ENCODE results near the gene AKIP1. TPM values are rescaled to one million over a fixed set of nuclear protein-coding genes. Genes with fewer than 3 reads are reported as not detected.

The AKIP1 gene
- total RNA-seq, 2 donors from 2014 or later = 21.0 to 27.8 TPM

DNA sequence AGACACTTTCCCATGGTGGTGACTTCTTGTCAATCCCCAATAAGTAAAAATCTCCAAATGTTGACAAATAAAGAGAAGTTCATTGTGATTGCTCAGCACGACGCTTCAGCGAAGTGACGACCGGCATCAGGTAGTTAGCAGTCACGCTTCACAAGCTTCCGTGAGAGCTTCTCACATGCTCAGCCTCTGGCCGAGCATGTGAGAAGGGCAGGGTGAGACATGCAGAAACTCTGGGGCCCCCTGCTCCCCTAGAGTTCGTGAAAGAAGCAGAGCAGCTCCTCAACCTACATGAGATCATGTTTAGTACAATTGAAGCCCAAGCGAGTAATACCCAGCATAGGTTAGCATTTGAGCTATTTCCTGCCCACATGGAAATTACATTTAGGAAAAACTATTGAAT is 26.2 kb downstream of the AKIP1 start:
- TF ChIP-seq CTCF (conservative IDR thresholded peaks at IDR 0.05) = no peak
- DNase-seq = no peak
- no peak overlapping the region for H3K27ac Mint-ChIP-seq
- Histone ChIP-seq H3K27ac (ENCODE audit: low read depth, low read length) (no peak overlapping the region), H3K4me1 (ENCODE audit: control insufficient read depth, insufficient read depth, low read length) (peaks cover 2% of the 10 kb centered on the region), H3K36me3 (ENCODE audit: control insufficient read depth, insufficient read depth, low read length) (no peaks in the 10 kb centered on the region), H3K4me3 (ENCODE audit: low read length) (no peak overlapping the region), H3K9me3 (ENCODE audit: control insufficient read depth, low read length) (no peaks in the 10 kb centered on the region), H3K27me3 (ENCODE audit: control insufficient read depth, insufficient read depth, low read length, poor library complexity, severe bottlenecking) (peaks cover 9% of the 10 kb centered on the region), H3K9ac (ENCODE audit: extremely low read depth, low read length, poor library complexity, severe bottlenecking) (no peak overlapping the region)
- no peak overlapping the region for H3K4me3 Mint-ChIP-seq
- H3K4me1 Mint-ChIP-seq = peaks cover 11% of the 10 kb centered on the region
- WGBS, 2 experiments (ENCODE audit: insufficient coverage in 1 of 2, insufficient read length in 1 of 2) = 93 to 96% methylated on average over 10 of the region's 10 CpGs
- peaks cover 28% of the 10 kb centered on the region for H3K27me3 Mint-ChIP-seq (ENCODE audit: insufficient read depth)
- H3K9me3 Mint-ChIP-seq = no peaks in the 10 kb centered on the region
- H3K36me3 Mint-ChIP-seq (ENCODE audit: low read depth) = no peaks in the 10 kb centered on the region

DNA sequence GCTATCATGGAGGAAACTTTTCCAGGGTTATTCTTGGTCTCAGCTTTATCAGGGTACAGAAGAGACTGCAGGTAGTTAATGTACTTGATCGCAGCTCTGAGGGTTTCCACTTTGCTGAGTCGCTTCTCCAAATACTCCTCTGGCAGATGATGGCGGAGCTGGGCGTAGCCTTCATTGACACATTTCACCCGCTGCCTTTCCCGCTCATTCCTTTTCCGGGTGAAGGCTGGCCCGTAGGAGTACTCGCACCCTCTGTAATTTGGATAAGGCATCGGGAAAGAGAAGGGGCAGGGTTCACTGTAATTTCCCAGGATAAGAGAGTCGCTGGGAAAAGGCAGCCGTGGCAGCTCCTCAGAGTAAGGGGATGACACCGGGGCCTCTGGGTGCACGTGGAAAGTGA is 26.7 kb downstream of the AKIP1 start:
- no peaks in the 10 kb centered on the region for H3K36me3 Mint-ChIP-seq (ENCODE audit: low read depth)
- no peak overlapping the region for H3K9ac ChIP-seq (ENCODE audit: extremely low read depth, low read length, poor library complexity, severe bottlenecking)
- no peak for DNase-seq
- H3K27ac Mint-ChIP-seq = no peak overlapping the region
- no peak overlapping the region for H3K4me3 ChIP-seq (ENCODE audit: low read length)
- no peaks in the 10 kb centered on the region for H3K9me3 ChIP-seq (ENCODE audit: control insufficient read depth, low read length)
- peaks cover 26% of the 10 kb centered on the region for H3K27me3 Mint-ChIP-seq (ENCODE audit: insufficient read depth)
- H3K4me1 ChIP-seq (ENCODE audit: control insufficient read depth, insufficient read depth, low read length) = peaks cover 2% of the 10 kb centered on the region
- H3K27ac ChIP-seq (ENCODE audit: low read depth, low read length) = no peak overlapping the region
- H3K4me3 Mint-ChIP-seq = no peak overlapping the region
- 85 to 98% methylated on average over 12 to 14 of the region's 14 CpGs for WGBS, 2 experiments (ENCODE audit: insufficient coverage in 1 of 2, insufficient read length in 1 of 2)
- peaks cover 9% of the 10 kb centered on the region for H3K27me3 ChIP-seq (ENCODE audit: control insufficient read depth, insufficient read depth, low read length, poor library complexity, severe bottlenecking)
- TF ChIP-seq CTCF (conservative IDR thresholded peaks at IDR 0.05) = no peak
- no peaks in the 10 kb centered on the region for H3K9me3 Mint-ChIP-seq
- peaks cover 11% of the 10 kb centered on the region for H3K4me1 Mint-ChIP-seq
- no peaks in the 10 kb centered on the region for H3K36me3 ChIP-seq (ENCODE audit: control insufficient read depth, insufficient read depth, low read length)

DNA sequence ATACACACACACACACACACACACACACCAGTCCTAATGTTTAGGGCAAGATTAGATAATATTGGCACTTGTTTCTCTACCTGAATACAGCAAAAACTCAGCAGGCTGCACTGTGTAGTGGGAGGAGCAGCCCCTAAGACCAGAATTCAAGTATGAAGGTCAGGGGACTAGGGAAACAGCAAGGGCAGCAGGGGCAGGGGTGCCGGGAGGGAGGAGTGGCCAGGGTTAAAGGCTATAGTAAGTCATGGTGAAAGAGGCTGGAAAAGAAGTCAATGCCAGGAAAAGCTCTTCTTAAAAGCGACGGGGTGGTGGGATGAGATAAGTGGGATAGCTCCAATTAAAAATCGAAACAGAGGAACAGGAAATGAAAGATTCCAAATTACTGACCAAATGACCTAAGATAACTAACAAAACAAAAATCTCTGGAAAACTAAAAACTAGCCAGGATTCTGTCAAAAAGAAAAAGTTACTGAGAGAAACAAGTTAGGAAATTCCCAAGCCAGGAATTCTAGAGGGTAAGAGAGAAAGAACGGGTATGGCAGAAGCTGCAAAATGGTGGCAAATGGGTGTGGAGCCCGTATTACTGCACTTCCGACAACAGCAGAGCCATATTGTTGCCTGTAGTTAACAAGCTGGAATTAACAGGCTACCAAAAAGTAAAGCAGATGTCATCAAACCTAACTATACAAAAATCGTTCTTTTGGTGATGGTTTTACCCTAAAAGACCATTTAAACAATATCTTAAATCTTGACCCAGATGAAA is 30.5 kb downstream of the AKIP1 start:
- Histone ChIP-seq H3K27ac (ENCODE audit: low read depth, low read length) (no peak overlapping the region), H3K9me3 (ENCODE audit: control insufficient read depth, low read length) (peaks cover 10% of the 10 kb centered on the region), H3K27me3 (ENCODE audit: control insufficient read depth, insufficient read depth, low read length, poor library complexity, severe bottlenecking) (no peaks in the 10 kb centered on the region), H3K4me1 (ENCODE audit: control insufficient read depth, insufficient read depth, low read length) (no peaks in the 10 kb centered on the region), H3K36me3 (ENCODE audit: control insufficient read depth, insufficient read depth, low read length) (no peaks in the 10 kb centered on the region), H3K4me3 (ENCODE audit: low read length) (no peak overlapping the region), H3K9ac (ENCODE audit: extremely low read depth, low read length, poor library complexity, severe bottlenecking) (no peak overlapping the region)
- no peaks in the 10 kb centered on the region for H3K4me1 Mint-ChIP-seq
- no peak overlapping the region for H3K4me3 Mint-ChIP-seq
- WGBS, 2 experiments (ENCODE audit: insufficient coverage in 1 of 2, insufficient read length in 1 of 2) = 91 to 94% methylated on average over 5 to 8 of the region's 8 CpGs
- H3K27ac Mint-ChIP-seq = no peak overlapping the region
- DNase-seq = no peak
- no peaks in the 10 kb centered on the region for H3K36me3 Mint-ChIP-seq (ENCODE audit: low read depth)
- TF ChIP-seq CTCF (conservative IDR thresholded peaks at IDR 0.05) = no peak
- H3K27me3 Mint-ChIP-seq (ENCODE audit: insufficient read depth) = peaks cover 19% of the 10 kb centered on the region
- H3K9me3 Mint-ChIP-seq = no peaks in the 10 kb centered on the region

All from endodermal cell (in vitro differentiated cells).